ENCODE results near the gene ATXN10. TPM values are rescaled to one million over a fixed set of nuclear protein-coding genes. Genes with fewer than 3 reads are reported as not detected.

Gene ATXN10
- total RNA-seq, 1 experiment from 2014 or later, result 135 TPM

DNA sequence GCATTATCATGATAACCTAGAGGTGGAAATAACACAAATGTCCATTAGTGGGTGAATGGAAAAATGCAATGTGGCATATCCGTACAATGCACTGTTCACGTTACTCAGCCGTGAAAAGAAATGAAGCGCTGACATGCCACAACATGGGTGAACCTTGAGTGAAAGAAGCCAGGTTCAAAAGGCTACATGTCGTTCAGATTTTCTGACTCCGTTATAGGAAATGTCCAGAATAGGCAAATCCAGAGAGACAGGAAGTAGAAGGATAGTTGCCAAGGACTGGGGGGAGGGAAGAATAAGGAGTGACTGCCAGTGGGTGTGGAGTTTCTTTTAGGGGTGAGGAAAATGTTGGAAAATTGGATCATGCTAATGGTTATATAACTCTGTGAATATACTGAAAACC lies 133.8 kb downstream of the ATXN10 start:
- no peak for DNase-seq (ENCODE audit: low read depth, low spot score)
- no TSS peak for BruUV-seq (replicated peaks)

More for the DNA sequence above, 133.8 kb downstream of the ATXN10 start:
- intact Hi-C loops (cut with micrococcal nuclease), result no loop called here
- Histone ChIP-seq H3K36me3 (ENCODE audit: control insufficient read depth in 1 of 2, insufficient read depth in 2 of 2, low read length in 2 of 2) (peaks cover 0 to 5% of the 10 kb centered on the region in 2 experiments; a peak in 1 of 4 replicates), H3K4me1 (ENCODE audit: control insufficient read depth in 1 of 2, insufficient read depth in 2 of 2, low read length in 2 of 2) (peaks cover 17 to 24% of the 10 kb centered on the region in 2 experiments), H3K79me2 (ENCODE audit: insufficient read depth, low read length) (no peaks in the 10 kb centered on the region), H4K20me1 (ENCODE audit: insufficient read depth) (no peaks in the 10 kb centered on the region), H3K9me2 (ENCODE audit: insufficient read depth) (no peaks in the 10 kb centered on the region), H2AFZ (ENCODE audit: low read depth, low read length, poor library complexity, severe bottlenecking) (no peak overlapping the region), H3K9me3 (ENCODE audit: control insufficient read depth in 1 of 2, insufficient read depth in 1 of 2, low read depth in 1 of 2, low read length in 2 of 2) (no peaks in the 10 kb centered on the region), H3K27me3 (ENCODE audit: insufficient read depth, low read length) (no peaks in the 10 kb centered on the region), H3K4me3 (replicated peaks in 1 of 2; ENCODE audit: low read depth in 1 of 2, low read length in 2 of 2) (0 out of 4 replicates have a peak overlapping the region, but pooled peaks of 1 of the 2 experiments have one; percentile 24), H3K9ac (ENCODE audit: low read length) (no peak overlapping the region), H3K27ac (ENCODE audit: low read depth, low read length) (no peak overlapping the region; the same call in 1 of the 2 replicates), H3K4me2 (ENCODE audit: low read length) (peak overlapping the region; percentile 69)
- CTCF ChIA-PET, result no interaction called here
- POLR2A ChIA-PET, result no interaction called here
- RAD21 ChIA-PET (ENCODE audit: low non-redundant PET in 1 of 2, low total read pairs in 2 of 2, uncharacterized antibody in 2 of 2, unreplicated experiment in 2 of 2), result no interaction called here
- 0 out of 2 replicates have a peak, but pooled peaks have one; percentile 15 for ATAC-seq
- TF ChIP-seq EZH2 (IDR thresholded peaks at IDR 0.05), result no peak
- TF ChIP-seq, protein P1, sequence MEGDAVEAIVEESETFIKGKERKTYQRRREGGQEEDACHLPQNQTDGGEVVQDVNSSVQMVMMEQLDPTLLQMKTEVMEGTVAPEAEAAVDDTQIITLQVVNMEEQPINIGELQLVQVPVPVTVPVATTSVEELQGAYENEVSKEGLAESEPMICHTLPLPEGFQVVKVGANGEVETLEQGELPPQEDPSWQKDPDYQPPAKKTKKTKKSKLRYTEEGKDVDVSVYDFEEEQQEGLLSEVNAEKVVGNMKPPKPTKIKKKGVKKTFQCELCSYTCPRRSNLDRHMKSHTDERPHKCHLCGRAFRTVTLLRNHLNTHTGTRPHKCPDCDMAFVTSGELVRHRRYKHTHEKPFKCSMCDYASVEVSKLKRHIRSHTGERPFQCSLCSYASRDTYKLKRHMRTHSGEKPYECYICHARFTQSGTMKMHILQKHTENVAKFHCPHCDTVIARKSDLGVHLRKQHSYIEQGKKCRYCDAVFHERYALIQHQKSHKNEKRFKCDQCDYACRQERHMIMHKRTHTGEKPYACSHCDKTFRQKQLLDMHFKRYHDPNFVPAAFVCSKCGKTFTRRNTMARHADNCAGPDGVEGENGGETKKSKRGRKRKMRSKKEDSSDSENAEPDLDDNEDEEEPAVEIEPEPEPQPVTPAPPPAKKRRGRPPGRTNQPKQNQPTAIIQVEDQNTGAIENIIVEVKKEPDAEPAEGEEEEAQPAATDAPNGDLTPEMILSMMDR (IDR thresholded peaks at IDR 0.05 in 2 of 3, conservative IDR thresholded peaks at IDR 0.05 in 1 of 3; ENCODE audit: borderline replicate concordance in 1 of 3, insufficient read depth in 1 of 3, low read depth in 2 of 3, low read length in 2 of 3), result no peak
- no peak for TF ChIP-seq TCF7L2 (IDR thresholded peaks at IDR 0.05; ENCODE audit: borderline replicate concordance, extremely low read depth, insufficient read depth, insufficient read length)
- TF ChIP-seq REST (IDR thresholded peaks at IDR 0.05; ENCODE audit: low read depth), result no peak
- TF ChIP-seq ZNF274 (IDR thresholded peaks at IDR 0.05; ENCODE audit: low read depth, low read length), result no peak
- no peak for TF ChIP-seq CBX3 (IDR thresholded peaks at IDR 0.05; ENCODE audit: low read depth)
